Stimulated activated naive CD8-positive, alpha-beta T cell treated with anti-CD3 and anti-CD28 coated beads, Interleukin-15, Interleukin-2, amounts not matched to agents 100 ng/mL and 50 ng/mL, for 24 hours (primary cell): Measurements from ENCODE around the gene KCNK18.

Experiments
- H3K27ac Mint-ChIP-seq: one replicate; pipeline ENCODE4 v1.8.0; 2021; ENCODE audit warnings: mild to moderate bottlenecking, mixed read lengths
- H3K27me3 Mint-ChIP-seq: one replicate; pipeline ENCODE4 v1.8.0; 2021; ENCODE audit warnings: mixed read lengths
- H3K36me3 Mint-ChIP-seq: one replicate; pipeline ENCODE4 v1.8.0; 2021; ENCODE audit warnings: low read depth, mixed read lengths
- H3K4me1 Mint-ChIP-seq: one replicate; pipeline ENCODE4 v1.8.0; 2021; ENCODE audit warnings: low read depth, mixed read lengths
- H3K4me3 Mint-ChIP-seq: one replicate; pipeline ENCODE4 v1.8.0; 2021; ENCODE audit warnings: mild to moderate bottlenecking, mixed read lengths
- H3K9me3 Mint-ChIP-seq: one replicate; pipeline ENCODE4 v1.8.0; 2021; ENCODE audit warnings: mixed read lengths

KCNK18 gene

DNA sequence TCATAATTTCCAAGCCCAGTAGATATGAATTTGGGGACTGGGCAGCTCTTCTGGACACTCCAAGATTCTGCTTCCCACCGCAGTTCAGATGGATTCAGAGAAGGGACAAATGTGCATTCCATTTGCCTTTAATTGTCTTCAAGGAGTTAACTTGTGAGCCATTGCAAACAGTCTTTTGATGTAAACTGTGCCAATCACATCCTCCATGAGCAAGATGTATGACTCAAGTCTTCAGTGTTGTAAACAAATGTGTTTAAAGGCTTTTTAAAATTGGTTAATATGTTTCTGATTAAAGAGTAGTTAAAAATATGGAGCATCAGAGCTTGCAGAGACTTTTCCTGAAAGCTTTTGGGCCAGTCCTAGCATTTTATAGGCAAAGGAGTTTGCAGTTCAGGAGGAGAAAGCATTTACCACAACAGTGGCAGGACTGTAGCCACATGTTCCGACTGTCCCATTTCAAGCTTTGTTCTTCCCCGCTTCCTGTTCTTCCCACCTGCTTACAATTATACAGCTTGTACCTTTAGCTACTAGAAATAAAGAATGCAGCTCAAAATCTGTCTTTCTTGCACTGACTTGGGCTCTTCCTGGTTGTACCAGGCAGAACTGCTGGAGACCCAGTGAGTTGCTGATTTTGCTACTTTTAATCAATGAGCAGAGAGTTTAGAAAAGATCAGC is 49.8 kb downstream of the KCNK18 start:
- Mint-ChIP-seq H3K4me3 (no peak overlapping the region), H3K4me1 (peaks cover 21% of the 10 kb centered on the region), H3K27me3 (peaks cover 53% of the 10 kb centered on the region), H3K36me3 (no peaks in the 10 kb centered on the region), H3K9me3 (no peaks in the 10 kb centered on the region), H3K27ac (no peak overlapping the region)

DNA sequence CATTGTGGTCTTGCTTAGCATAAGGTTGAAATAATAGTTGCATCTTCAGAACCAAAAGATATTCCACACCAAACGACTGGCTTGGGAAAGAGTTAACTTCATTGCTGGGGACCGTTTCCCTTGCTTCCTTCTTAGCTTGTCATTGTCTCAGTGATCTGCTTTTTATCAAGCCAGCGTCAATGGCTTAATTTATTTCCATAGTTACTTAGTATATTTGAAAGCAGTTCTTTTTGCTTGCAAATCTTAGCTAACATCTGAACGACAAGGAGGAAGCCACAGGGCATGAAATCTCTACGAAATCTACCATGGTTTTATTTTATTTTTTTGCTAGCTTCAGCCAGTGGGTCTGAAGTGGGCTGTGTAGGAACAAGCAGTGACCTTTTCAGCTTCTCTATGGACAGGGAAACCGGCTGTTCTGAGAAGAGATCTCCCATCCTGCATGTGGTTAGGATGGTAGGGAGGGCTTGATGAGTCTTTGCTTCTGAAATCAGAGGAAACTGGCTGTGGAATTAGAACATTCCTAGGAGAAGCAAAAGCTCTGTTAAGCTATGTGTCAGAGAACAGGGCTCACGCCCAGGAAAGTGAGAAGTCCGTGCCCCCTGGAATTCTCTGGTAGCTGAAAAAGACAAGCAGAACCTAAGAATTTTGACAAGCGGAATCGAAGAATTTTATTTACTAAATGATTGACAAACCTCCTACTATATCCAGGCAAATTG is 51.6 kb downstream of the KCNK18 start:
- no peaks in the 10 kb centered on the region for H3K36me3 Mint-ChIP-seq
- peaks cover 21% of the 10 kb centered on the region for H3K4me1 Mint-ChIP-seq
- peaks cover 42% of the 10 kb centered on the region for H3K27me3 Mint-ChIP-seq
- no peak overlapping the region for H3K27ac Mint-ChIP-seq
- no peak overlapping the region for H3K4me3 Mint-ChIP-seq
- H3K9me3 Mint-ChIP-seq, result no peaks in the 10 kb centered on the region

DNA sequence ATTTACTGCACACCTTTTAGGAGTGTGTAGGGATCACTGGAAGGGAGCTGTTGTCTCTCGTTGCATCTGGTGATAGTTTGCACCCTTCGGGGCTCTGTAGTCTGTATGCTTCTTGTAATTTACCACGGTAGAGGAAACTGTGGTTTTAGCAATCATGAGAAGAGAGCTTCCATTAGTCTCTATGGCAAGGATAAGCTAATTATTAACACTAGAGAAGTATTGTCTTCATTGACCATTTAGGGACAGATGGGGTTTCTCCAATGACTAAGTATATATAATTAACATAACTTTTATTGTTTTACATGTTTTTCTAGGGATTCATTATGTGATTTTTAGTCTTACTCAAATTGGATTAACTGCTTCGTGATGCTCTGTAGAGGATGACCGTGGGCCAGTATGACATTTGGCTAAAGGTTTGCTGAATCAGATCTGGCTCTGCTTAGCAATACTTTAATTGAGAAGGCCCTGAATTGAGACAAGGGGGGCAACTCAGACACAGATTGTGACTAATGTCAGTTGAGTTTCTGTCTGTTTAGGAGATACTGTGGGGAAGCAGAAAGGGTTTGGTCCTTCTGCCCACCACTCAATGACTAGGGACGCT is 52.3 kb downstream of the KCNK18 start:
- Mint-ChIP-seq H3K4me1 (peaks cover 21% of the 10 kb centered on the region), H3K4me3 (no peak overlapping the region), H3K36me3 (no peaks in the 10 kb centered on the region), H3K9me3 (no peaks in the 10 kb centered on the region), H3K27me3 (peaks cover 35% of the 10 kb centered on the region), H3K27ac (no peak overlapping the region)

DNA sequence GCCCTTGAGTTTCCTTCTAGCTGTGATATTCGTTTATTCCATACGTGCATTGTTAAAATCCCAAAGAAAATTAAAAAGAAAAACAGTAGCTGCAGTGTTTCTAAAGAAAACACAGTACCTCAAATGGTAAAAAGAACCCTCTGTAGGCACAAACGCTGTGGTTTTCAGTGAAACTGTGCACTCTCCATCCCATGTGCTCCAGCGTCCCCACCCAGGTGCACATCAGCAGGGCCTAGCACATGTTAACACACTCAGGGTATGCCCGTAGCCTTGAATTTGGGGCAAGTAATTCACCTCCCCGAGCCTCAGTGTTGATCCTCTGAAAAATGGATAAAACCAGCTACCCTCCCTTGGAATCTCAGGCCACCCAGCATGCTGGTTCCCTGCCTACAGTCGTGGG is 53.1 kb downstream of the KCNK18 start:
- peaks cover 28% of the 10 kb centered on the region for H3K27me3 Mint-ChIP-seq
- H3K9me3 Mint-ChIP-seq, result no peaks in the 10 kb centered on the region
- H3K4me1 Mint-ChIP-seq, result peaks cover 21% of the 10 kb centered on the region
- no peak overlapping the region for H3K4me3 Mint-ChIP-seq
- no peaks in the 10 kb centered on the region for H3K36me3 Mint-ChIP-seq
- H3K27ac Mint-ChIP-seq, result no peak overlapping the region

DNA sequence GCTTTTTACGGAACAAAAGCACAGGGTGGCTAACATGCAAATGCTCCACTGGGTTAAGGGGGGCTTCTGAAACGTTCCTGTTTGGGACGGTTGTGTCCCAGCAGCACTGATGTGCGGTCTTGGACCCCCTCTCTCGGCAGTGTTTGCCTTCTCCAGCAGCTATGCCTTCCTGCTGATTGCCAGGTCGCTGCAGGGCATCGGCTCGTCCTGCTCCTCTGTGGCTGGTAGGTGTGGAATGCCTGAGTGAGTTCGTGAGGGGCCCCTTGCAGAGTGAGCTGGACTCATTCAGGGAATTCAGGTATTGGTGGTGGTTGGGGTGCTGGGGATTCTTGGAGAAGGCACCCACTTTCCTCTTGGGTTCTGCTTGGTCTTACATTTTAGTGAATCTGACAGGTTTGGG is 56.6 kb downstream of the KCNK18 start:
- Mint-ChIP-seq H3K27me3 (peaks cover 21% of the 10 kb centered on the region), H3K9me3 (no peaks in the 10 kb centered on the region), H3K27ac (no peak overlapping the region), H3K4me3 (no peak overlapping the region), H3K36me3 (no peaks in the 10 kb centered on the region), H3K4me1 (peaks cover 6% of the 10 kb centered on the region)

DNA sequence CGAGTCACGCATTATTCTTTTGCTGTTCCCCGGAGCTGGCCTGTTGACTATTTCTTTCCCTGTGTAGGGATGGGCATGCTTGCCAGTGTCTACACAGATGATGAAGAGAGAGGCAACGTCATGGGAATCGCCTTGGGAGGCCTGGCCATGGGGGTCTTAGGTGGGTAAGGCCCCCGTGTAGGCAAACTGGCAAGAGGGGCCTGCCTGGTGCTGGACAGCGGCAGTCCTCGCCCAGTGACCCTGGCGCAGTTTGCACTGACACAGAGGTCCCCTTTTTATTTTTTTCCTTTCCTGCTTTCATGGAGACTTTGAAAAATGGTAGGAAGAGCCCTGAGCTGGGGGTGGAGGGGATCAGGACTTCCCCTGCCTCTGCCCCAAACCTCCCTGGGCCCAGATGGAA is 57.0 kb downstream of the KCNK18 start:
- H3K4me1 Mint-ChIP-seq, result peaks cover 6% of the 10 kb centered on the region
- no peaks in the 10 kb centered on the region for H3K9me3 Mint-ChIP-seq
- no peak overlapping the region for H3K27ac Mint-ChIP-seq
- H3K27me3 Mint-ChIP-seq, result peaks cover 21% of the 10 kb centered on the region
- H3K36me3 Mint-ChIP-seq, result no peaks in the 10 kb centered on the region
- H3K4me3 Mint-ChIP-seq, result no peak overlapping the region

DNA sequence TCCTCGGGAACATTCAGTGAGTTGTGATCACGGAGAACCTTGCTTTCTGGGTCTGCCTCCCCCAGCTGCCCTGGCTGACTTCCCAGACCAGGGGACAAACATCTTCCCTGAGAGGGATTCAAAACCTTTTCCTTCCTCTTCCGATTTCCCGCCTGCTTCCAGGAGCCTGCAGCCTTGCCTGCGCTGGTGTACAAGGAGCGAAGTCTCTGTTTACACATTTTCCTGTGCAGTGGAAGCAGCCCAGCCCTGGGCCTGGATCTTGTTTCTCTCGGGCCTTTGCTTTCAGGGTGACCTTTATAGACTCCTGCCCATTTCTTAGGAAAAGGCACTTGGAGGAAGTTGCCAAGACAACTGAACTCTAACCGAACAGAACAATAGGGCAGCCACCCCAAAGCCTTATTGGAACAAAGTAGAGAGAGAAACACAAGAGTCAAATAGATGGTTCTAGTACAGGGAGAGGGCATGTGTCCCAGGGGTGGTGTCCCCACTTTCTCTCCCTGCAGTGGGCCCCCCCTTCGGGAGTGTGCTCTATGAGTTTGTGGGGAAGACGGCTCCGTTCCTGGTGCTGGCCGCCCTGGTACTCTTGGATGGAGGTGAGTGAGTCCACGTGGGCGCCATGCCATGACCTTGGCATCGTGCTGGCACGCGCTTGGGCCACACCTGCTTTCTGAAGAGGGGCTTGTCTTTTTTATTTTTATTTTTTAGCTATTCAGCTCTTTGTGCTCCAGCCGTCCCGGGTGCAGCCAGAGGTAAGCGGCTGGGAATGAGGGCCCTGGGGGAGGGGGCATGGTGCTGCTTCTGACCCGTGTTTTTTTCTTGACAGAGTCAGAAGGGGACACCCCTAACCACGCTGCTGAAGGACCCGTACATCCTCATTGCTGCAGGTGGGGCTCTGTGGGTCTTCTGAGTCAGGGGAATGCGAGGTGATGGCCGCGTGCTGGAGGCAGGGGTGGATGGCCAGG is 57.8 kb downstream of the KCNK18 start:
- H3K27ac Mint-ChIP-seq, result no peak overlapping the region
- H3K4me3 Mint-ChIP-seq, result no peak overlapping the region
- H3K27me3 Mint-ChIP-seq, result peaks cover 23% of the 10 kb centered on the region
- H3K9me3 Mint-ChIP-seq, result no peaks in the 10 kb centered on the region
- peaks cover 11% of the 10 kb centered on the region for H3K4me1 Mint-ChIP-seq
- H3K36me3 Mint-ChIP-seq, result no peaks in the 10 kb centered on the region

DNA sequence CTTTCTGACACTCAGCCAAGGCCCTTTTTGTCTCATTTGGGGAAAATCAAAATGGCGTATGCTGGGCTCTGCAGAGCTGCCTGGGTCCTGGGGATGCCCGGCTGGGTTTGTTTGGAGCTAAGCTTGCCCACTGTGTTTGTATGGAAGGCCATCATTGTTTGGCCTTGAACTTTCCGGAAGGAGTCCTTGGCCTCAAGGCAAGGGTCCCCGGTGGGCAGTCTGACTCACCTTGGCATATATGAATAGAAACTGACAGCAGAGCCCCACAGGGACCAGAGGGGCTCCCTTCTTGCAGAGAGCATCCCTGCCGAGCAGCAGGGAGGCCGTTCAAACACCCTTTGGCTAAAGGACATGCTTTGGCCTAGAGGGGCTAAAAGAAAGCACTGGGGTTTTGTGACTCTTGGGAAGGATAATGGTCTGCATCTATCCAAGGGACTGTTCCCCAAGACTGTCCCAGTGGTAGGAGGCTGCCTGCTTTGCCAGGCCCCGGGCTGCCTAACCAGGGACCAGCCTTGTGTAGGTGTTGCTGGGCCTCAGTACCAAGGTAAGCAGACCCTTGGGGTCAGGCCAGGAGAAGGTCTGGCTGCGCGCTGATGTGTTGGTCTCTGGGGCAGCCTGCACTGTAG is 58.7 kb downstream of the KCNK18 start:
- H3K36me3 Mint-ChIP-seq, result no peaks in the 10 kb centered on the region
- peaks cover 29% of the 10 kb centered on the region for H3K27me3 Mint-ChIP-seq
- H3K4me3 Mint-ChIP-seq, result no peak overlapping the region
- peaks cover 11% of the 10 kb centered on the region for H3K4me1 Mint-ChIP-seq
- no peaks in the 10 kb centered on the region for H3K9me3 Mint-ChIP-seq
- no peak overlapping the region for H3K27ac Mint-ChIP-seq

DNA sequence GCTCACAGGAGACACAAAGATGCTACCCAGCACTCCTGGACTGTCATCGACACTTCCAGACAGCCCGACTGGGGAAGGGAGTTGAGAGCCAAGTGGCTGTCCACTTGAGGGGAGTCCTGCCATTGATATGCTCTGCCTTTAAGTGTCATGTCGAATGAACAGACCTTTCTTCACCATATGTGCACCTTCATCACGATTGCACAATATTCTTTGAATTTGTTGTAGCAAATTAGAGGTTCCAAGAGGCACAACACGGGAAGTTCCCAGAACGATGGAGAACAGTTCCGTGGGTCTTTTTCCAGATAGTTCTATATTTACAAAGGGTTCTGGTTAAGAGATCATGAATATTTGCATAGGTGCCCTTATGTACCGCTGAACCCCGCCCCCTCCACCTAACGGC is 59.6 kb downstream of the KCNK18 start:
- Mint-ChIP-seq H3K4me3 (no peak overlapping the region), H3K9me3 (no peaks in the 10 kb centered on the region), H3K36me3 (no peaks in the 10 kb centered on the region), H3K27me3 (peaks cover 31% of the 10 kb centered on the region), H3K4me1 (peaks cover 11% of the 10 kb centered on the region), H3K27ac (no peak overlapping the region)

DNA sequence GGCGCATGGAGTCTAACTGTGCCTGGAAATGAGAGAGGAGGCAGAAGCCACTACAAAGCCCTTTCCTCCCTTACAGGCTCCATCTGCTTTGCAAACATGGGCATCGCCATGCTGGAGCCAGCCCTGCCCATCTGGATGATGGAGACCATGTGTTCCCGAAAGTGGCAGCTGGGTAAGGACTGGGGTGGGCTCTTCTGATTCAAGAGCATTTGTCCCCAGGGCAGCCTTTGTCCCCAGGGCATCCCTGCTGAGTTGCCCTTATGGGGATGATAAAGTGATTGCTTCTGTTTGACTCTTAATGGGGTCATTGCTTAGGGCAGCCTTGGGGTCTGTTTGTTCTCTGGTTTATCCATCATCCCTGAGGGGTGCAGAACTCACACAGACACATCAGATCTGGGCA is 60.4 kb downstream of the KCNK18 start:
- Mint-ChIP-seq H3K27me3 (peaks cover 31% of the 10 kb centered on the region), H3K4me3 (no peak overlapping the region), H3K4me1 (peaks cover 11% of the 10 kb centered on the region), H3K36me3 (no peaks in the 10 kb centered on the region), H3K27ac (no peak overlapping the region), H3K9me3 (no peaks in the 10 kb centered on the region)

DNA sequence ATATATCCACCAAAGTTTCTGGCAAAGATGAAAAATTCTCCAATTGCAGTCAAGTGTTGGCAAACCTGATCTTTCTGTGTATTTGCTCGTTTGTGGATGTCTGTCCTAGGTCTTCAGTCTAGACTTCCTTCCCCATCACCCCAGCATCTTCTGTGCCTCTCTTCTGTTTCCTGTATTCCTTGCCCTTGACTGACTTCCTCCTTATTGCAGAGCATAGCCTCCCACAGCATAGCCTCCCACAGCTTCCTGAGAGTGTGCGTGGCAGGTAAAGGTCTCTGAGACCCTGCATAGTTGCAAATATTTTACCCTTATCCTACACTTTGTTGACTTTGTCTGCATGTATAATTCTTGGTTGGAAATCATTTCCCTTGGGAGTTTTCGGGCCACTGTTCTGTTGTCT is 62.0 kb downstream of the KCNK18 start:
- no peak overlapping the region for H3K27ac Mint-ChIP-seq
- no peaks in the 10 kb centered on the region for H3K9me3 Mint-ChIP-seq
- H3K27me3 Mint-ChIP-seq, result peaks cover 31% of the 10 kb centered on the region
- no peaks in the 10 kb centered on the region for H3K36me3 Mint-ChIP-seq
- H3K4me1 Mint-ChIP-seq, result peaks cover 11% of the 10 kb centered on the region
- no peak overlapping the region for H3K4me3 Mint-ChIP-seq
